Osteocyte (in vitro differentiated cells): ENCODE data around the gene BLACAT1. TPM values are rescaled to one million over a fixed set of nuclear protein-coding genes. Genes with fewer than 3 reads are reported as not detected.

ENCODE experiments used
- DNase-seq: peaks from one replicate; pipeline ENCODE4 v3.0.0; 2021; ENCODE audit warnings: mixed read lengths; ENCODE audit not compliant: unreplicated experiment; ENCODE audit errors: extremely low spot score
- H3K27ac Mint-ChIP-seq: one replicate; pipeline ENCODE4 v1.8.0; 2021; ENCODE audit warnings: mild to moderate bottlenecking, mixed read lengths; ENCODE audit not compliant: unreplicated experiment
- H3K27me3 Mint-ChIP-seq: one replicate; pipeline ENCODE4 v1.8.0; 2021; ENCODE audit warnings: mixed read lengths; ENCODE audit not compliant: unreplicated experiment
- H3K36me3 Mint-ChIP-seq: one replicate; pipeline ENCODE4 v1.8.0; 2021; ENCODE audit warnings: mixed read lengths; ENCODE audit not compliant: unreplicated experiment
- H3K4me1 Mint-ChIP-seq: one replicate; pipeline ENCODE4 v1.8.0; 2021; ENCODE audit warnings: mixed read lengths; ENCODE audit not compliant: unreplicated experiment
- H3K4me3 Mint-ChIP-seq: one replicate; pipeline ENCODE4 v1.8.0; 2021; ENCODE audit warnings: mild to moderate bottlenecking, moderate library complexity, mixed read lengths; ENCODE audit not compliant: unreplicated experiment
- H3K9me3 Mint-ChIP-seq: one replicate; pipeline ENCODE4 v1.8.0; 2021; ENCODE audit warnings: mixed read lengths; ENCODE audit not compliant: unreplicated experiment
- total RNA-seq: library from RNA; stranded (reverse); gene quantifications from 2 replicates; pipeline ENCODE4 v1.2.1, GENCODE V29; 2021
- TF ChIP-seq, protein P1 (sequence below): fragments of 200-600 bp; sonication (generic); IDR thresholded peaks from 2 replicates; pipeline ENCODE4 v1.5.0; 2021; ENCODE audit warnings: antibody characterized with exemption, mild to moderate bottlenecking, moderate library complexity

BLACAT1 gene
- total RNA-seq, 1 donor from 2014 or later = not detected

DNA sequence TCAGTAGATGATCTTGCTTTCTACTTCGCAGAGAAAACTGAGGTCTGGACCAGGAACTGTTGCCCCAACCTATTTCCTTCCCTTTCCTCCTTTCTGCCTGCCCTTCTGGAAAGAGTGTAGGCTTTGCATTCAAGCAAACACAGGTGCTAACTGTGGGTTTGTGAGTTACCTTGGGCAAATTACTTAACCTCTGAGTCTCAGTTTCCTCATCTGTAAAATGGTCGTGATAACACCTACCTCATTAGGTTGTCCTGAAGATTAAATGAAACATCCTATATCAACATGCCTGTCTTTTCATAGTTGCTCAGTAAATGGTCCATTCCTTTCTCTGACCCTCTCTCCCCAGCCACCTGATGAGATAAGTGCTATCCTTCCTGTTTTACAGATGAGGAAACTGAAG is 9.5 kb upstream of the BLACAT1 start:
- Mint-ChIP-seq H3K9me3 (no peaks in the 10 kb centered on the region), H3K4me1 (no peaks in the 10 kb centered on the region), H3K27me3 (peaks cover 57% of the 10 kb centered on the region), H3K4me3 (no peak overlapping the region), H3K27ac (no peak overlapping the region), H3K36me3 (no peaks in the 10 kb centered on the region)
- no peak for DNase-seq
- TF ChIP-seq, protein P1, sequence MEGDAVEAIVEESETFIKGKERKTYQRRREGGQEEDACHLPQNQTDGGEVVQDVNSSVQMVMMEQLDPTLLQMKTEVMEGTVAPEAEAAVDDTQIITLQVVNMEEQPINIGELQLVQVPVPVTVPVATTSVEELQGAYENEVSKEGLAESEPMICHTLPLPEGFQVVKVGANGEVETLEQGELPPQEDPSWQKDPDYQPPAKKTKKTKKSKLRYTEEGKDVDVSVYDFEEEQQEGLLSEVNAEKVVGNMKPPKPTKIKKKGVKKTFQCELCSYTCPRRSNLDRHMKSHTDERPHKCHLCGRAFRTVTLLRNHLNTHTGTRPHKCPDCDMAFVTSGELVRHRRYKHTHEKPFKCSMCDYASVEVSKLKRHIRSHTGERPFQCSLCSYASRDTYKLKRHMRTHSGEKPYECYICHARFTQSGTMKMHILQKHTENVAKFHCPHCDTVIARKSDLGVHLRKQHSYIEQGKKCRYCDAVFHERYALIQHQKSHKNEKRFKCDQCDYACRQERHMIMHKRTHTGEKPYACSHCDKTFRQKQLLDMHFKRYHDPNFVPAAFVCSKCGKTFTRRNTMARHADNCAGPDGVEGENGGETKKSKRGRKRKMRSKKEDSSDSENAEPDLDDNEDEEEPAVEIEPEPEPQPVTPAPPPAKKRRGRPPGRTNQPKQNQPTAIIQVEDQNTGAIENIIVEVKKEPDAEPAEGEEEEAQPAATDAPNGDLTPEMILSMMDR = no peak

DNA sequence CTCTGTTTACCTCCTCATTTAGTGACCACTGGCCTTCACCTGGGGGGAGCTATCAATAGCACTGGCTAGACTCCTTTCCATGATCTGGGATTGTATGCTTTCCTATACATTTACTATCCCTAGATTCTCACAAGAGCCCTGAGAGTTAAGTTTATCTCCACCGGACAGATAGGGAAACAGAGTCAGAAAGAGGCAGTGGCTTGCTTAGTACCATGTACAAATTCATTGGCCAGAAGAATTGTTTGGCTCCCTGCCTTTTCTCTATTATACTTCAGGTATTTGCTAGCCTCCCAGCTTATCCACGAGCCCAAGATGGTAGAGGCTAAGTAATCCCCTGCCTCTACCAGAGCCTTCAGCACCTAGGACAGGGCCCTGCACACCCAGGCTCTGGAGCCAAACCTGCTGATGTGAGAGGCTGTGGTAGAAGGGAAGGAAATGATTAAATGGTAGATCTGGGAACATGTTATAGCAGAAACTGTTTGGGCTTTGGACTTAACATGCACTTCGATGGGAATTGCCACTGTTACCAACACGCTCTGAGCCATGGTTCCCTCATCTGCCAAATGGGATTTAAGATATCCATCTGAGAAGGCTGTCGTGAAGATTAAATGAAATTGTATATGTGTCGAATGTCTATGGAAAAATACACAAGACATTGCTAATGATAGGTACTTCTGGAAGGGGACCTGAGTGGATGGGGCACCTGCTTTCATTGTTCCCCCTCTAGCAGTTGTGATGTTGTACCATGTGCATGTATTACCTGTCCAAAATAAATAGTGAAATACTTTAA is 3.1 kb upstream of the BLACAT1 start:
- H3K27ac Mint-ChIP-seq = no peak overlapping the region
- H3K4me1 Mint-ChIP-seq = peaks cover 5% of the 10 kb centered on the region
- no peaks in the 10 kb centered on the region for H3K9me3 Mint-ChIP-seq
- H3K4me3 Mint-ChIP-seq = no peak overlapping the region
- H3K27me3 Mint-ChIP-seq = peaks cover 56% of the 10 kb centered on the region
- no peak for DNase-seq
- TF ChIP-seq, protein P1 = no peak
- H3K36me3 Mint-ChIP-seq = no peaks in the 10 kb centered on the region

DNA sequence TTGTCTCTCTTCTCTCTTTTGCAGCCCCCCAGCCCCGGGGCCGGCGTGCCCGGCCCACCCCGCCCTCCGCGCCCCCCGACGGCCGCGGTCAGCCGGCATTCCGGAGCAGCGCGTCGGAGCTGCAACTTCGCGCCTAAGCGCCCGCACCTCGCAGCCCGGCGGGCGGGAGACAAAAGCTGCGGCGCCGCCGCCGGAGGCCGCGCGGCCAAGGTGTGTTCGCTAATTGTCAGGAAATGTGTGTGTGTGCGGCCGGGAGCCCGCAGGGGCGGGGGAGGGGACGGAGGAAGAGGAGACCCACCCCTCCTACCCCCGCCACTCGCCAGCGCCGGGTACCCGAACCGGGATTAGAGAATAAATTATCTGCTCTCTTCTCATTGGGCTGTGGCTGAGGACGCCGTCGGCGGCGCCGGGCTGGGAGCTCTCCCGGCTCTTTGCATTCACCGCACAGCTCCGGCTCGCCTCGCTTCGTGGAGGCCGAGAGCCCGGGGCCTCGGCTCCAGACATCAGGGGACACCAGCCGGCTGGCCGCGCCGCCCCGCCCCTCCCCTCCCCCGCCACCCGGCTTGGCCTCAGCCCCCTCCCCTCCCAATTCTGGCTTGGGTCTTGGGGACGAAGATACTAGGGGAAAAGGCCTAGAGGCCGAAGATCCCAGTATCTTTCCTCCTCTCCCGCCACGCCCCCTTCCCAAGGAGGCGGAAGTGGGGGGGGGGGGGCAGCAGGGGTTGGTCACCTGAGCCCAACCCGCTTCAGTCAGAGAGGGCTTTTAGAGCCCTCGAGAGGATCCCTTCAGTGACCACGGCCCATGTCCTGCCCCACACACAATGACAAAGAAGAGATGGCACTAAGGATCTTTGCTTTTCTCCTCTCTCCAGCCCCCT is 1.3 kb upstream of the BLACAT1 start:
- H3K9me3 Mint-ChIP-seq = no peaks in the 10 kb centered on the region
- no peak overlapping the region for H3K4me3 Mint-ChIP-seq
- H3K27me3 Mint-ChIP-seq = peaks cover 74% of the 10 kb centered on the region
- H3K4me1 Mint-ChIP-seq = peaks cover 5% of the 10 kb centered on the region
- DNase-seq = no peak
- no peaks in the 10 kb centered on the region for H3K36me3 Mint-ChIP-seq
- H3K27ac Mint-ChIP-seq = no peak overlapping the region
- TF ChIP-seq, protein P1 = no peak

DNA sequence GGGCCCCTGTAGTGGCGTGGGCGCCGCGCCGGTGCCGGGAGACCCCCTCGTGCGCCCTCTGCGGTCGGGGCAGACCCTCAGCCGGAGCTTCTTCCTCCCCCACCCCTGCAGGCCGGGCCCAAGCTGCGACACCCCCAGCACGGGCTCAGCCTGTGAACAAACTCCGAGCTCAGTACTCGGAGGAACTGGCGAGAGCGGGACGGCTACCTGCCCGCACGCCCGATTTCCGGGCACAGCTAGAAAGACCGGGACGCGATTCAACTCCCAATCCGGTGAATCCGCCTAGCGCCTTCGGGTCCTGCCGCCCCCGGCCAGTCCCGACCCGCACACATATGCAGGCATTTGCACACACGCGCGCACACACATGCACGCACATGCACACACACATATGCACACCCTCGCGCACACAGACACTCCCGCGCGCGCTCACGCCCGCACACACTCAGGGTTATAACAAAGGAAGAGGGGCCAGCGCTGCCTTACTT is 580 bp upstream of the BLACAT1 start:
- no peaks in the 10 kb centered on the region for H3K9me3 Mint-ChIP-seq
- no peaks in the 10 kb centered on the region for H3K36me3 Mint-ChIP-seq

More for the DNA sequence above, 580 bp upstream of the BLACAT1 start:
- H3K27me3 Mint-ChIP-seq = peaks cover 77% of the 10 kb centered on the region
- no peak overlapping the region for H3K27ac Mint-ChIP-seq
- H3K4me1 Mint-ChIP-seq = peaks cover 5% of the 10 kb centered on the region
- DNase-seq = no peak
- H3K4me3 Mint-ChIP-seq = peak overlapping the region; percentile 18
- TF ChIP-seq, protein P1 = no peak
